C4-2B (cell line): ENCODE results near the gene SLC16A11.

Experiments used
- H3K27ac ChIP-seq: fragments of 450-650 bp; 2 replicates; pipeline ENCODE4 v1.5.1; 2017
- ZFX ChIP-seq: fragments of 450-650 bp; IDR thresholded peaks from 2 replicates; pipeline ENCODE4 v1.6.1; 2017
- TF ChIP-seq, protein P1 (sequence below): fragments of 450-650 bp; conservative IDR thresholded peaks from 2 replicates; pipeline ENCODE4 v1.5.1; 2017; ENCODE audit warnings: mild to moderate bottlenecking

Gene SLC16A11

DNA sequence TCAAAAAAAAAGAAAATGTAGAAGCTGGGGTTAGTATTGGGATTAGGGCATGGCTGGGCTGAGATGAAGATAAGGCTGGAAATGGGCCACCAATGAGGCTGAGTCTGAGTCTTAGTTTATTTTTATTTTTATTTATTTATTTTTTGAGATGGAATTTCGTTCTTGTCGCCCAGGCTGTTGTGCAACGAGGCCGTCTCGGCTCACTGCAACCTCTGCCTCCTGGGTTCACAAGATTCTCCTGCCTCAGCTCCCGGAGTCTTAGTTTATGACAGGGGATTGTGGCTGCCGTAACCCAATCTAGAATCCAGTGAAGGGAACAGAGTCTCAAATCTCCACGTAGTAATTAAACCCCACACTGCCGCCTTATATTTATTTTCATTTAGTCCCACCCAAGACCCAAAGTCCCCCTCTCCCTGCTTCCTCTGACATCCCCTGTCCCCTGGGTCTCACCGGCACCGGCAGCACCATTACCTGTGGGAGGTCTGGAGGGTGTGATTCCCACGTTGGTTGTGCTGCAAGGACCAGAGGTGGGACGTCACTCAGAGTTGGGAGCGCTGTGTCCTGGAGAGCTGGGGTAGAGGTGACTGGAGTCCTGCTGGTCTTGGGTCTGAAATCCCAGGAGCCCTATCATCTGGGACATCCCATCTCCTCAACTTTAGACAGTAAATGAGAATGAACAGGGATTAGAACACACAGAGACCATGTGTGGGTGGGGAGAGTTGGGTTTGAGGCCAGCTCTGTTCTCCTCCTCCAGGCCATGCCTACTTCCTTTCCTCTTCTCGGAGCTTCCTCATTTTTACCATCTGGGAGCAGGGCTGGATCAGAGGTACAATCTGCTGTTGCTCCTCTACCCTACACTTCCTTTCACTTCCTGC is 35.9 kb upstream of the SLC16A11 start, which contains the start of gene CLEC10A:
Gene CLEC10A, minus strand, starts transcription at position 671 of the 875 bp plus-strand sequence. CDS start 1,439 bp downstream, outside the sequence.
- no peak within 1 kb of the TSS for H3K27ac ChIP-seq
- TF ChIP-seq, protein P1, sequence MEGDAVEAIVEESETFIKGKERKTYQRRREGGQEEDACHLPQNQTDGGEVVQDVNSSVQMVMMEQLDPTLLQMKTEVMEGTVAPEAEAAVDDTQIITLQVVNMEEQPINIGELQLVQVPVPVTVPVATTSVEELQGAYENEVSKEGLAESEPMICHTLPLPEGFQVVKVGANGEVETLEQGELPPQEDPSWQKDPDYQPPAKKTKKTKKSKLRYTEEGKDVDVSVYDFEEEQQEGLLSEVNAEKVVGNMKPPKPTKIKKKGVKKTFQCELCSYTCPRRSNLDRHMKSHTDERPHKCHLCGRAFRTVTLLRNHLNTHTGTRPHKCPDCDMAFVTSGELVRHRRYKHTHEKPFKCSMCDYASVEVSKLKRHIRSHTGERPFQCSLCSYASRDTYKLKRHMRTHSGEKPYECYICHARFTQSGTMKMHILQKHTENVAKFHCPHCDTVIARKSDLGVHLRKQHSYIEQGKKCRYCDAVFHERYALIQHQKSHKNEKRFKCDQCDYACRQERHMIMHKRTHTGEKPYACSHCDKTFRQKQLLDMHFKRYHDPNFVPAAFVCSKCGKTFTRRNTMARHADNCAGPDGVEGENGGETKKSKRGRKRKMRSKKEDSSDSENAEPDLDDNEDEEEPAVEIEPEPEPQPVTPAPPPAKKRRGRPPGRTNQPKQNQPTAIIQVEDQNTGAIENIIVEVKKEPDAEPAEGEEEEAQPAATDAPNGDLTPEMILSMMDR, result no peak
- TF ChIP-seq ZFX, result no peak

DNA sequence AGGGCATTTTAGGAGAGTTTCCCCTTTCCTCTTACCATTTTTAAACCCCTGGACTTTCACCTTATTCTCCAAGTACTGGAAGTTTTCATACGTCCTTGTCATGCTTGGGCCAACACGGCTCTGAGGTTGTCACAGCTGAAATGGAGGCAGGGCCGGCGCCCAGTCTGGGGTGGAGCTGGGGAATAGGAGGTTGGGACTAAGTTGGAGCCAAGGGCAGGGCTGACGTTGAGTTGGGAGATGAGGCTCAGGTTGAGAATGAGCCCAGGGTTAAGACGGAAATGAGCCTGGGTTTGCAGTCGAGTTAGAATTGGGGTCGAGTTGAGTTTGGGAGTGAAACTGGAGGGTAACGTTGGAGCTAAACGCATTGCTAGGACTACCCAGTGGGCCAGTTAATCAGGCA is 34.8 kb upstream of the SLC16A11 start:
- TF ChIP-seq, protein P1, result no peak
- no peak for TF ChIP-seq ZFX
- H3K27ac ChIP-seq, result no peak overlapping the region

GRCh38 chr17:7077911-7078546 is 34.1 kb upstream of the SLC16A11 start:
- H3K27ac ChIP-seq, result no peak overlapping the region
- TF ChIP-seq, protein P1, result no peak
- no peak for TF ChIP-seq ZFX

DNA sequence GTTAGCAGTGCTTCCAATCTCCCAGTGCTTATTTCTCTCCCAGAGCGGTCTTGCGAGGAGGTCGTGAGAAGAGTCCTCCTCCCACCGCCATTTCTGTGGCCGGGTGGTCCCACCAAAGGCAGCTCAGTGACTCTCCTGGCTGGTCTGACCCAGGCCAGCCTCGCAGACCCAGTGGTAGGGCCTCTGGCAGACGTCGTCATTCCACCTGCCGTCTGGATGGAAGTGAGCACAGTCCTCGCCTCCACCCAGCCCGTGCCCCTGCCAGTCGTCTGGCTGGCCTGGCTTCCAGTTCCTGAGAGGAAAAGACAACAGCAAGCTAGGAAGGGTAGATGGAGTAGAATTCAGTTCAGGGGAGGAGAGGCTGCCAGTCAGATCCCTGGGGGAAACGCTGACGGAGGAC is 31.0 kb upstream of the SLC16A11 start:
- TF ChIP-seq, protein P1, result no peak
- no peak for TF ChIP-seq ZFX
- H3K27ac ChIP-seq, result no peak overlapping the region

- no peak overlapping the region for H3K27ac ChIP-seq
- no peak for TF ChIP-seq ZFX
- TF ChIP-seq, protein P1, result no peak
Observed at GRCh38 chr17:7072406-7072805, 28.5 kb upstream of the SLC16A11 start.

DNA sequence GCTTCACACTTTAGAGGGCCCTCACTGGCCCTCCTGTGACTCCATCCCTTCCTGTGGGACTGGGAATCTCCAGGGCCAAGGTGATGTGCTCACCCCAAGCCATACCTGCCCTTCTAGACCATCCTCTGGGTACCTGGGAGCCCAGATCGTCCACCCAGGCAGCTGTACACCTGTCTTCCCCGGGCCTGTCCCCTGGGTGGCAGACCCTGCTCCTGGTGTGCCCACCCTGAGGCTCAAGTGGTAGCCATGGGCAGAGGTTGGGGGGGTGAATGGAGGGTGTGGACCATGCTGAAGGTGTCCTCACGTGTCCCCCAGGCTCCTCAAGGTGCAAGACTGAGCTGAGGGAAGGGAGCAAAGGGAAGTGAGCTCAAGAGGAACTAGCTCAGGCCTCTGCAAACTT is 26.8 kb upstream of the SLC16A11 start:
- H3K27ac ChIP-seq, result no peak overlapping the region

More for the DNA sequence above, 26.8 kb upstream of the SLC16A11 start:
- TF ChIP-seq ZFX, result no peak
- TF ChIP-seq, protein P1, result no peak
